Parathyroid adenoma (tissue), 2 donors: ENCODE results near the gene NLGN2.
A peak's percentile ranks its signal among the peaks of the same experiment; 100 is the strongest.

Source experiments
- H2AFZ ChIP-seq: fragments of 300-600 bp; sonication (generic); one replicate; pipeline ENCODE4 v1.7.0; 2017; ENCODE audit warnings: antibody characterized with exemption, mild to moderate bottlenecking
- H3K27ac ChIP-seq: fragments of 300-600 bp; sonication (generic); one replicate; pipeline ENCODE4 v1.7.0; 2017
- H3K27me3 ChIP-seq: fragments of 300-600 bp; sonication (generic); one replicate; pipeline ENCODE4 v1.7.0; 2017; ENCODE audit warnings: low read length; ENCODE audit not compliant: control insufficient read depth, insufficient read depth
- H3K36me3 ChIP-seq: fragments of 300-600 bp; sonication (generic); one replicate; pipeline ENCODE4 v1.7.0; 2017; ENCODE audit warnings: low read length; ENCODE audit not compliant: control insufficient read depth, insufficient read depth
- H3K4me1 ChIP-seq: fragments of 300-600 bp; sonication (generic); one replicate; pipeline ENCODE4 v1.7.0; 2017; ENCODE audit warnings: control low read depth
- H3K4me2 ChIP-seq: fragments of 300-600 bp; sonication (generic); one replicate; pipeline ENCODE4 v1.7.0; 2017; ENCODE audit warnings: low read length
- H3K4me3 ChIP-seq: fragments of 300-600 bp; sonication (generic); one replicate; pipeline ENCODE4 v1.7.0; 2017; ENCODE audit warnings: low read depth, low read length
- H3K79me2 ChIP-seq: fragments of 300-600 bp; sonication (generic); one replicate; pipeline ENCODE4 v1.7.0; 2017; ENCODE audit warnings: control low read depth
- H3K9ac ChIP-seq: fragments of 300-600 bp; sonication (generic); one replicate; pipeline ENCODE4 v1.7.0; 2017; ENCODE audit warnings: mild to moderate bottlenecking
- H3K9me3 ChIP-seq: fragments of 300-600 bp; sonication (generic); one replicate; pipeline ENCODE4 v1.7.0; 2017; ENCODE audit warnings: low read length; ENCODE audit not compliant: control insufficient read depth
- TF ChIP-seq, protein P1 (sequence below): fragments of 300-600 bp; sonication (generic); IDR thresholded peaks from one replicate; pipeline ENCODE4 v1.7.0; 2017; ENCODE audit warnings: antibody characterized with exemption, mild to moderate bottlenecking
- donor health status: primary hyperparathyroidism.

Gene NLGN2

DNA sequence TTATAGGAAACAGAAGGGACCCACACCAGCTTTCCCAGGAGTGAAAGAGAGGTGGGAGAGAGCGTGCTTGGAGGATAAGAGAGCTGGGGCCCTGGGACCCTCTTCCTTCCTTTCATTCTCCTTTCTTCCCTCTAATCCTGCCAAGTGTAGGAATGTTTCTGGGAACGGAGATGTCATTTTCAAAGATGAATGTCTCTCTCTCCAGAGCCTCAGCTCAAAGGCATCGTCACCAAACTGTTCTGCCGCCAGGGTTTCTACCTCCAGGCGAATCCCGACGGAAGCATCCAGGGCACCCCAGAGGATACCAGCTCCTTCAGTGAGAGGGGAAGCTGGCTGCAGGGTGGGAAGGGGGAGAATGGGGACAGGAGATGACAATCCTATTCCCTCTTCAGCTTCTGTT lies 33.6 kb downstream of the NLGN2 start:
- peak overlapping the region; percentile 13 for H3K27ac ChIP-seq
- peak overlapping the region; percentile 99 for H3K4me2 ChIP-seq
- no peaks in the 10 kb centered on the region for H3K27me3 ChIP-seq
- H2AFZ ChIP-seq: peak overlapping the region; percentile 88
- H3K9me3 ChIP-seq: no peaks in the 10 kb centered on the region
- H3K9ac ChIP-seq: no peak overlapping the region
- TF ChIP-seq, protein P1, sequence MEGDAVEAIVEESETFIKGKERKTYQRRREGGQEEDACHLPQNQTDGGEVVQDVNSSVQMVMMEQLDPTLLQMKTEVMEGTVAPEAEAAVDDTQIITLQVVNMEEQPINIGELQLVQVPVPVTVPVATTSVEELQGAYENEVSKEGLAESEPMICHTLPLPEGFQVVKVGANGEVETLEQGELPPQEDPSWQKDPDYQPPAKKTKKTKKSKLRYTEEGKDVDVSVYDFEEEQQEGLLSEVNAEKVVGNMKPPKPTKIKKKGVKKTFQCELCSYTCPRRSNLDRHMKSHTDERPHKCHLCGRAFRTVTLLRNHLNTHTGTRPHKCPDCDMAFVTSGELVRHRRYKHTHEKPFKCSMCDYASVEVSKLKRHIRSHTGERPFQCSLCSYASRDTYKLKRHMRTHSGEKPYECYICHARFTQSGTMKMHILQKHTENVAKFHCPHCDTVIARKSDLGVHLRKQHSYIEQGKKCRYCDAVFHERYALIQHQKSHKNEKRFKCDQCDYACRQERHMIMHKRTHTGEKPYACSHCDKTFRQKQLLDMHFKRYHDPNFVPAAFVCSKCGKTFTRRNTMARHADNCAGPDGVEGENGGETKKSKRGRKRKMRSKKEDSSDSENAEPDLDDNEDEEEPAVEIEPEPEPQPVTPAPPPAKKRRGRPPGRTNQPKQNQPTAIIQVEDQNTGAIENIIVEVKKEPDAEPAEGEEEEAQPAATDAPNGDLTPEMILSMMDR: no peak
- no peaks in the 10 kb centered on the region for H3K79me2 ChIP-seq
- peak overlapping the region; percentile 76 for H3K4me3 ChIP-seq
- peaks cover 12% of the 10 kb centered on the region for H3K4me1 ChIP-seq
- H3K36me3 ChIP-seq: no peaks in the 10 kb centered on the region

- Histone ChIP-seq H3K4me2 (no peak overlapping the region), H3K4me1 (peaks cover 12% of the 10 kb centered on the region), H3K27ac (no peak overlapping the region), H3K36me3 (no peaks in the 10 kb centered on the region), H2AFZ (no peak overlapping the region), H3K27me3 (no peaks in the 10 kb centered on the region), H3K9me3 (no peaks in the 10 kb centered on the region), H3K9ac (no peak overlapping the region), H3K4me3 (no peak overlapping the region), H3K79me2 (no peaks in the 10 kb centered on the region)
- TF ChIP-seq, protein P1: no peak
Measured at GRCh38 chr17:7442142-7442541, 34.5 kb downstream of the NLGN2 start.

GRCh38 chr17:7443499-7444485 lies 36.1 kb downstream of the NLGN2 start:
- TF ChIP-seq, protein P1: no peak
- no peaks in the 10 kb centered on the region for H3K79me2 ChIP-seq
- H3K27me3 ChIP-seq: no peaks in the 10 kb centered on the region
- no peaks in the 10 kb centered on the region for H3K36me3 ChIP-seq
- peaks cover 12% of the 10 kb centered on the region for H3K4me1 ChIP-seq
- H3K4me2 ChIP-seq: peak overlapping the region; percentile 92
- H3K27ac ChIP-seq: no peak overlapping the region
- no peak overlapping the region for H2AFZ ChIP-seq
- H3K9ac ChIP-seq: no peak overlapping the region
- no peaks in the 10 kb centered on the region for H3K9me3 ChIP-seq
- H3K4me3 ChIP-seq: peak overlapping the region; percentile 78

DNA sequence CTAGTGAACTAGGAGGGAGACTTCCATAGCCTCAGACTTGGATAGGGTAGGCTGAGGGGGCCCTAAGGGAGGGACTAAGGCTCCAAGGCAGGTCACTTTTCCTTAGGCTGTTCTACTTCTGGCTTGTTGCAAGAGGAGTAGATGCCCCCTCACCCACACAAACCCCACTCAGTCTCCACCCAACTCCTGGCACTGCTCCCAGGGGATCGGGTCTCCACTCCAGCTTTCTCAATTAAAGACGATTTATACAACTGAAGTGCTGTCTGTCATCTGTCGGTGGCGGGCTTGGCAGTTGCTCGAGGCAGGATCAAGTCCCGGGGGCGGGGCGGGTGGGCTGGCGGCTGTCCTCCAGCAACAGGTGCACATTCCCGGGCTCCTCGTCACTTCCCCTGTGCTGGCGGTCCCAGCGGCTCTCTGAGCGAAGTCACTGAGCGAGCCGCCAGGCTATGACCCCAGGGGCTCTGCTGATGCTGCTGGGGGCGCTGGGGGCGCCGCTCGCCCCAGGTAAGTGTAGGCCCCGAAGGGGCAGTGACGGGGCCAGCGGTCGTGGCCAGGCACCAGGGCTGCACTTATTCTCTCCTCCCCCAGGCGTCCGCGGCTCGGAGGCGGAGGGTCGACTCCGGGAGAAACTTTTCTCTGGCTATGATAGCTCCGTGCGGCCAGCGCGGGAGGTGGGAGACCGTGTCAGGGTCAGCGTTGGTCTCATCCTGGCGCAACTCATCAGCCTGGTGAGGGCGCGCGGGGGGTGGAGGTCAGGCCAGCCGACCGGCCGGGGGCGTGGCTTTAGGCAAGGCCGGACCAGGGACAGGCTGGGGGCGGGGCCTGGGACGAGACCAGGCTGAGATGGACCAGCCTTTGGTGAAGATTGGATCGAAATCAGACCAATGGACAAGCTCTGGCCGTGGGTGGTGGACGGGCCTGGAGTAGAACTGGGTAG lies 37.3 kb downstream of the NLGN2 start, which contains the start of gene CHRNB1:
TSS of gene CHRNB1 (plus strand) at position 380 of the 937 bp plus-strand sequence. CDS start at position 447, 67 bp downstream.
- H2AFZ ChIP-seq: peak within 1 kb of the TSS; percentile 87
- peak within 1 kb of the TSS; percentile 3 for H3K27ac ChIP-seq
- H3K9ac ChIP-seq: no peak within 1 kb of the TSS
- H3K4me3 ChIP-seq: peak within 1 kb of the TSS; percentile 78
- peak within 1 kb of the TSS; percentile 92 for H3K4me2 ChIP-seq
- H3K27me3 ChIP-seq: no peaks in the 10 kb centered on the region
- peaks cover 12% of the 10 kb centered on the region for H3K4me1 ChIP-seq
- H3K9me3 ChIP-seq: no peaks in the 10 kb centered on the region
- H3K79me2 ChIP-seq: no peaks in the 10 kb centered on the region
- TF ChIP-seq, protein P1: peak; percentile 17
- no peaks in the 10 kb centered on the region for H3K36me3 ChIP-seq
